C4-2B (cell line): Measurements from ENCODE around the gene STXBP1.

Experiments
- CTCF ChIP-seq: fragments of 450-650 bp; conservative IDR thresholded peaks from 2 replicates; pipeline ENCODE4 v1.5.1; 2017; ENCODE audit warnings: mild to moderate bottlenecking
- ZFX ChIP-seq: fragments of 450-650 bp; IDR thresholded peaks from 2 replicates; pipeline ENCODE4 v1.6.1; 2017

- TF ChIP-seq CTCF (no peak), ZFX (no peak)
Observed at GRCh38 chr9:127682351-127683136, 70.5 kb downstream of the STXBP1 start.
